ENCODE measurements around the gene FGFR4. TPM values are rescaled to one million over a fixed set of nuclear protein-coding genes. Genes with fewer than 3 reads are reported as not detected.

FGFR4 gene
- total and polyA plus RNA-seq, 2 of the 8 experiments (the other 6 are each of a cell fraction or from before 2014, with no cell fraction given), result 61.4 to 88.4 TPM

DNA sequence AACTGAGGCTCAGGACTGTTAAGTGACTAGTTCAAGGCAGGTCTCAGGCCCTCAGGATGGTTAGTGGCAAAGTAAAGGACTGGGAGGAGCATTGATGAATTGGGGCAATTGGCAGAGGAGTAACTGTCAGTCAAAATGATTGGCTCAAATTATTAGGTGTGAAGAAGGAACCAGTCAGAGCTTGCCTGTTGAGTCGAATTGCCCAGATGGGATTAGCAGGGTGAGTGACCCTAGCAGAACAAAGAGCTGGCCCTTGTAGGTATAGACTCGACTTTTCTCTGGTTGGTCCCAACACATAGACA, 44.3 kb downstream of the FGFR4 start:
- H3K79me2 ChIP-seq (ENCODE audit: control insufficient read depth in 1 of 2, insufficient read depth in 2 of 2, low read length in 2 of 2), result peaks cover 18 to 30% of the 10 kb centered on the region in 2 experiments
- H3K14ac ChIP-seq (ENCODE audit: insufficient read length), result no peak overlapping the region
- peaks cover 0 to 2% of the 10 kb centered on the region in 2 experiments for H4K20me1 ChIP-seq (replicated peaks in 1 of 2; ENCODE audit: control insufficient read depth in 1 of 2, insufficient read depth in 2 of 2, low read length in 2 of 2)
- H4K91ac ChIP-seq (replicated peaks; ENCODE audit: insufficient read length, low read length), result peak overlapping the region; percentile 91
- DNase-seq (ENCODE audit: low read depth in 1 of 2, low spot score in 2 of 2) (no peak), FAIRE-seq (no peak)
- no peak overlapping the region for H2AFZ ChIP-seq (ENCODE audit: low read length)
- H3K23ac ChIP-seq (ENCODE audit: insufficient read length), result no peak overlapping the region
- no peak overlapping the region for H3K56ac ChIP-seq (replicated peaks; ENCODE audit: insufficient read length, low read depth, low read length)
- no peak overlapping the region; the same call in 1 of the 2 replicates for H2BK20ac ChIP-seq (ENCODE audit: low read length)
- peaks cover 2% of the 10 kb centered on the region; the same call in 1 of the 2 replicates for H3K79me1 ChIP-seq (ENCODE audit: low read depth, low read length)
- CTCF ChIA-PET (ENCODE audit: partially characterized antibody), result interaction anchor here (1.2 to 8.1 kb wide), 3 partner anchors 18 to 167 kb away, joined by 3 to 77 read pairs (median 3); no protein-coding TSS in a partner anchor
- 65% methylated on average over 2 of the region's 2 CpGs; no CpG with 5 or more reads in 1 of the 2 experiments for WGBS, 2 experiments (ENCODE audit: extremely low coverage in 1 of 2, insufficient coverage in 1 of 2, insufficient read length in 1 of 2, insufficient replicate concordance in 2 of 2, low coverage in 1 of 2, low lambda C conversion rate in 2 of 2, missing lambda C conversion rate in 1 of 2)
- no peak overlapping the region; a peak in 1 of 7 replicates for H3K9ac ChIP-seq (replicated peaks in 1 of 4; ENCODE audit: extremely low read depth in 1 of 4, low read depth in 3 of 4, low read length in 3 of 4)
- 0 out of 2 replicates have a peak overlapping the region, but pooled peaks have one; percentile 97 for H2BK12ac ChIP-seq (ENCODE audit: low read depth, low read length)
- H3K9me3 ChIP-seq (ENCODE audit: insufficient read depth in 2 of 2, low read depth in 1 of 2, low read length in 1 of 2), result no peaks in the 10 kb centered on the region
- H3K4me1 ChIP-seq (replicated peaks in 1 of 4; ENCODE audit: control insufficient read depth in 3 of 4, insufficient read depth in 4 of 4, low read length in 3 of 4), result peaks cover 14 to 23% (median 21%) of the 10 kb centered on the region in 4 experiments
- H3K4me3 ChIP-seq (ENCODE audit: extremely low read depth in 1 of 4, insufficient read depth in 2 of 4, low read depth in 3 of 4, low read length in 4 of 4), result peak overlapping the region in 1 of 4 experiments; percentile 94; a peak in 2 of 8 replicates
- H2BK15ac ChIP-seq (ENCODE audit: low read length), result peak overlapping the region; percentile 3
- no peak overlapping the region for H2BK120ac ChIP-seq (replicated peaks; ENCODE audit: low read depth, low read length)
- H3K36me3 ChIP-seq (ENCODE audit: control insufficient read depth in 2 of 4, insufficient read depth in 4 of 4, low read length in 3 of 4), result peaks cover 3 to 12% (median 10%) of the 10 kb centered on the region in 4 experiments
- H3K4me2 ChIP-seq (ENCODE audit: insufficient read depth in 1 of 2, low read depth in 2 of 2, low read length in 2 of 2), result peak overlapping the region; percentile 68 to 74; a peak in 3 of 4 replicates
- no peak overlapping the region for H3K27ac ChIP-seq (ENCODE audit: low read depth, low read length)
- H4K5ac ChIP-seq (ENCODE audit: insufficient read length, low read depth, low read length), result no peak overlapping the region
- H3K27me3 ChIP-seq (replicated peaks in 1 of 4; ENCODE audit: control insufficient read depth in 3 of 4, extremely low read depth in 1 of 4, insufficient read depth in 3 of 4, low read length in 3 of 4), result no peaks in the 10 kb centered on the region
- peaks cover 10% of the 10 kb centered on the region; the same call in 1 of the 2 replicates for H3K23me2 ChIP-seq (ENCODE audit: low read depth, low read length)
- H3K4ac ChIP-seq (replicated peaks; ENCODE audit: insufficient read length, low read depth, low read length), result no peak overlapping the region
- peak overlapping the region; percentile 18; the same call in 1 of the 2 replicates for H2AK5ac ChIP-seq (ENCODE audit: low read depth, low read length)
- POLR2A ChIA-PET (ENCODE audit: partially characterized antibody), result interaction anchor here (0.6 to 14.2 kb wide), 19 partner anchors 8 to 171 kb away, joined by 3 to 139 read pairs (median 7); partner anchors contain the start of genes FGFR4, PRELID1, RAB24 and UIMC1
- peak overlapping the region; percentile 99; the same call in 1 of the 2 replicates for H2BK5ac ChIP-seq (ENCODE audit: low read depth, low read length)
- peak overlapping the region; percentile 60 for H3K18ac ChIP-seq (ENCODE audit: extremely low read depth, low read length)
- no peak overlapping the region for H4K8ac ChIP-seq (ENCODE audit: extremely low read depth, insufficient read depth, low read length)
- TF ChIP-seq POU5F1 (IDR thresholded peaks at IDR 0.05; ENCODE audit: low read depth, low read length), result no peak
- TF ChIP-seq SUZ12 (IDR thresholded peaks at IDR 0.05; ENCODE audit: low read length), result no peak
- TF ChIP-seq POLR2A (IDR thresholded peaks at IDR 0.05; ENCODE audit: control extremely low read depth in 1 of 2, low read depth in 2 of 2, low read length in 2 of 2), result no peak
- no peak for TF ChIP-seq RNF2 (IDR thresholded peaks at IDR 0.05; ENCODE audit: borderline replicate concordance, low read depth, low read length, missing control alignments, poor library complexity, severe bottlenecking)
- TF ChIP-seq GTF2F1 (IDR thresholded peaks at IDR 0.05; ENCODE audit: borderline replicate concordance, low read depth, low read length), result no peak
- no peak for TF ChIP-seq CTCF (IDR thresholded peaks at IDR 0.05; ENCODE audit: control extremely low read depth in 1 of 3, insufficient read depth in 1 of 3, low read depth in 1 of 3, low read length in 3 of 3)
- TF ChIP-seq SIRT6 (IDR thresholded peaks at IDR 0.05; ENCODE audit: low read length), result no peak
- no peak for TF ChIP-seq KDM1A (IDR thresholded peaks at IDR 0.05; ENCODE audit: borderline replicate concordance, low read length)
- no peak for TF ChIP-seq EZH2 (IDR thresholded peaks at IDR 0.05; ENCODE audit: low read depth, low read length, severe bottlenecking)
- no peak for TF ChIP-seq SIX5 (IDR thresholded peaks at IDR 0.05; ENCODE audit: low read depth, low read length)
